Fibroblast of the aortic adventitia (primary cell): ENCODE measurements around the gene FHOD1. TPM values are rescaled to one million over a fixed set of nuclear protein-coding genes. Genes with fewer than 3 reads are reported as not detected.

Experiments
- DNase-seq: peaks from one replicate; pipeline ENCODE4 v3.0.0-alpha.2; 2010; ENCODE audit warnings: low read depth
- H3K4me3 ChIP-seq: 2 replicates; pipeline ENCODE4 v1.5.1; 2011; ENCODE audit warnings: low read depth, mild to moderate bottlenecking, control low read depth, low read length, moderate library complexity
- small RNA-seq: library from RNA; depleted of rRNA; stranded (forward); fragments of <200 nt; gene quantifications from one replicate; pipeline ENCODE3, GENCODE V24; 2012
- total RNA-seq: library from RNA; depleted of rRNA; stranded (reverse); fragments of >200 nt; gene quantifications from 2 replicates; pipeline ENCODE4 v1.2.3, GENCODE V29; 2012; ENCODE audit warnings: low replicate concordance
- TF ChIP-seq, protein P1 (sequence below): IDR thresholded peaks from 2 replicates; pipeline ENCODE4 v1.5.1; 2011; ENCODE audit warnings: mild to moderate bottlenecking, low read length, control low read depth, inconsistent platforms; ENCODE audit not compliant: insufficient read depth

Gene FHOD1
- total RNA-seq, 1 donor, result 14.1 TPM

DNA sequence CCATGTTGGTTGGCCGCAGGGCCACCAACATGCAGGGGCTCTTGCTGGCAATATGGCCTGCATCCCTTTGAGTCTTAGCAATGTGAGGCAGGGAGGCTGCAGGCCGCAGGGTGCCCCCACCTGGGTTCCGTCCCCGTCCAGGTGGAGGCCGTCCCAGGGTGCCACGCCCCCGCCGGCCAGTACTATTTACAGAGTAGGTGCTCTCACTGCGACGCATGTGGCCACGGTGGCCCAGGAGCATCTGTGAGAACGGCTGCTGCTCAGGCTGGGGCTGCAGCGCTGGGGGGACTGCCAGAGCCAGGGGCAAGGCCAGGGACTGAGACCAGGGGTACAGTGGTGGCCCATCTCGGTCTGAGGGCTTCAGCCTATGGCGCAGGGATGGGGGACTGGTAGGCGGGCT lies 67.1 kb downstream of the FHOD1 start:
- no peak overlapping the region for H3K4me3 ChIP-seq
- TF ChIP-seq, protein P1, sequence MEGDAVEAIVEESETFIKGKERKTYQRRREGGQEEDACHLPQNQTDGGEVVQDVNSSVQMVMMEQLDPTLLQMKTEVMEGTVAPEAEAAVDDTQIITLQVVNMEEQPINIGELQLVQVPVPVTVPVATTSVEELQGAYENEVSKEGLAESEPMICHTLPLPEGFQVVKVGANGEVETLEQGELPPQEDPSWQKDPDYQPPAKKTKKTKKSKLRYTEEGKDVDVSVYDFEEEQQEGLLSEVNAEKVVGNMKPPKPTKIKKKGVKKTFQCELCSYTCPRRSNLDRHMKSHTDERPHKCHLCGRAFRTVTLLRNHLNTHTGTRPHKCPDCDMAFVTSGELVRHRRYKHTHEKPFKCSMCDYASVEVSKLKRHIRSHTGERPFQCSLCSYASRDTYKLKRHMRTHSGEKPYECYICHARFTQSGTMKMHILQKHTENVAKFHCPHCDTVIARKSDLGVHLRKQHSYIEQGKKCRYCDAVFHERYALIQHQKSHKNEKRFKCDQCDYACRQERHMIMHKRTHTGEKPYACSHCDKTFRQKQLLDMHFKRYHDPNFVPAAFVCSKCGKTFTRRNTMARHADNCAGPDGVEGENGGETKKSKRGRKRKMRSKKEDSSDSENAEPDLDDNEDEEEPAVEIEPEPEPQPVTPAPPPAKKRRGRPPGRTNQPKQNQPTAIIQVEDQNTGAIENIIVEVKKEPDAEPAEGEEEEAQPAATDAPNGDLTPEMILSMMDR, result no peak
- DNase-seq, result no peak

DNA sequence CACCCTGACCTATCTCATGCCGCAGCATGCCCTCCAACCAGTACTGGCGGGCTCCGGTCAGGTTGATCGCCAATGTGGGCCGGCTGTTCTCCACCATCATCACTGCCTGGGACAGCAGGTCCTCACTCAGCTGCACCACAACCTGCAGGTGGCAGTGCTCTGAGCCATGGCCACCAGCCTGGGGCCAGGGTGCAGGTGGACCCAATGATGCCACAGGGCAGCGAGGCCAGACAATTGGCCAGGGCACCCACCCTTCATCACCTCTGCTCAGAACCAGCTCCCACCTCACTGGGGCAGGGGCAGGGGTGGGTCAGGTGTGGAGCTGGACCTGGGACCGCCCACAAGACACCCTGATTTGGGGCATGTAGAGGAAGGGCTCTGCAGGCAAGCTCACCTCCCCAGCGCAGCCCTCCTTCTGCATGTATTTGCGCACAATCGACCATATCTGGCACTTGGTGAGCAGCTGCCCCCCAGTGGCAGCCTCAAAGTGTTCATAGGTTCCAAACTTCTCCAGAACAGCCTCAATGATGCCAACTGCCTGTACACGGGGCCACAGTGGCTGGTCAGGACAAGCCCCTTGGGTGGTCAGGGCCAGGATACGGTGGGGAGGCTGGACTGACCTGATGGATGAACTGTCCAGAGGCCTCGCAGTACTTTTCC lies 67.7 kb downstream of the FHOD1 start:
- TF ChIP-seq, protein P1, result no peak
- H3K4me3 ChIP-seq, result no peak overlapping the region

More for the DNA sequence above, 67.7 kb downstream of the FHOD1 start:
- DNase-seq, result no peak

Small RNA genes within 50 kb of the gene (small RNA-seq; reads per million reads assigned to genes)
- gene MIR328, result 4.6 reads per million, percentile 87 among the genes with 10 or more reads in this experiment

Other genes starting within 250 kb of the FHOD1 start
- 74.3 and 125 TPM in 2 replicates for gene CBFB, start 218.3 kb downstream of the FHOD1 start, total RNA-seq
- gene PHAF1, start 137.5 kb downstream of the FHOD1 start, total RNA-seq, result 2.9 and 15.9 TPM in 2 replicates
- gene B3GNT9, start 96.5 kb downstream of the FHOD1 start, total RNA-seq, result 37.0 and 42.4 TPM in 2 replicates
- gene TRADD, start 87.6 kb downstream of the FHOD1 start, total RNA-seq, result 12.3 and 29.1 TPM in 2 replicates
- 11.3 and 29.7 TPM in 2 replicates for gene FBXL8, start 87.5 kb downstream of the FHOD1 start, total RNA-seq
- gene HSF4, start 82.7 kb downstream of the FHOD1 start, total RNA-seq, result 6.4 and 17.9 TPM in 2 replicates
- 10.1 and 27.1 TPM in 2 replicates for gene NOL3, start 76.9 kb downstream of the FHOD1 start, total RNA-seq
- gene MATCAP1, start 63.5 kb downstream of the FHOD1 start, total RNA-seq, result 8.6 and 9.9 TPM in 2 replicates
- 0.98 TPM in 1 of 2 replicates, not detected in the other for gene EXOC3L1, start 57.3 kb downstream of the FHOD1 start, total RNA-seq
- 31.9 and 47.5 TPM in 2 replicates for gene E2F4, start 55.3 kb downstream of the FHOD1 start, total RNA-seq
- gene ELMO3, start 48.4 kb downstream of the FHOD1 start, total RNA-seq, result 0.09 and 0.33 TPM in 2 replicates
- gene TMEM208, start 20.4 kb downstream of the FHOD1 start, total RNA-seq, result 21.8 and 24.3 TPM in 2 replicates
- gene SLC9A5, start 1.5 kb upstream of the FHOD1 start, total RNA-seq, result 0.65 and 1.4 TPM in 2 replicates
- gene PLEKHG4, start 32.1 kb upstream of the FHOD1 start, total RNA-seq, result 13.3 and 24.3 TPM in 2 replicates
- gene KCTD19, start 79.3 kb upstream of the FHOD1 start, total RNA-seq, result not detected in 2 replicates
- not detected in 2 replicates for gene LRRC36, start 79.3 kb upstream of the FHOD1 start, total RNA-seq
- gene TPPP3, start 146.0 kb upstream of the FHOD1 start, total RNA-seq, result 0.74 and 0.99 TPM in 2 replicates
- 7.1 and 7.6 TPM in 2 replicates for gene ZDHHC1, start 169.0 kb upstream of the FHOD1 start, total RNA-seq
- gene HSD11B2, start 183.6 kb upstream of the FHOD1 start, total RNA-seq, result not detected in 2 replicates
- 47.8 and 114 TPM in 2 replicates for gene ATP6V0D1, start 233.7 kb upstream of the FHOD1 start, total RNA-seq
- gene AGRP, start 236.1 kb upstream of the FHOD1 start, total RNA-seq, result not detected in 2 replicates